ENCODE measurements around the gene PFKFB4.

DNA sequence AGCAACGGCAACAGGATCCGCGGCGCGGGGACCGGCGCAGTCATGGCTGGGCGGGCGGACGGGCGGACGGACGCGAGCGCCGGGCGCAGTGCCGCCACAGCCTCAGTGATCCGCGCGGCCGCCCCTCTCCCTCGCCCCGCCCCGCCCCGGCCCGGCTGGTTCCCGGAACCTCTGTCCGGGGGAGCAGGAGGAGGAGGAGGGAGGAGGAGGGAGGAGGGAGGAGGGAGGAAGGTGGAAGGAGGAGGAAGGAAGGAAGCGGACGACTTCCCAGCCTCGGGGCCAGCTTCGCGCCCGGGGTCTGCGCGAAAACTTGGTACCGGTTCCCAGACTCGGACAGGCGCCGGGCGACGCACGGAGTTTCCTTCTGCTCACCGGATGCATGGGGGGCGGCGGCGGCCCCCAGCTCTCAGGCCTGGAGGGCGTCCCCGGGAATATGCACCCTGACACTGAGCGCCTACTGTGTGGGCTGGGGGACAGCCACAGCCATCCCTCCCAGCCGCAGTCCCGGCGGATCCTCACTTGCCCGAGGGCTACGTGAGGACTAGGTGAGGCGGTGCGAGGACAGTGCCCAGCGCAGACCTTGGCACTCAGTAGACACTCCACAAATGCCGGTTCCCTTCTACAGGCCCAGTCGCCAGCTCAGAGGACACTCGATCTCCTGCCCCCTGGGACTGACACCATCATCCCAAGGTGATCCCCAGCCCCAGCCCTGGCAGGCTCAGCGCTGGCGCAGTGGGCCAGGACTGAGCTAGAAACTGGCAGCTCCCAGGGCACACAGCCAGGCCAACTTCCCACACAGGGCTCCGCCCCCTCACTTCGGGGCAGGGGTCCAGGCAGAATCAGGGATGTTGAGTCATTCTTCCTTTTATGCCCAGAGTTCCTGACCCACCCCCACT, 52.3 kb downstream of the PFKFB4 start, which contains the start of gene SHISA5:
- TF ChIP-seq POLR2A (IDR thresholded peaks at IDR 0.05; ENCODE audit: low read length) (no peak), GATA1 (IDR thresholded peaks at IDR 0.05; ENCODE audit: low read depth, low read length) (no peak)
